Ureter (tissue), 1 donor: ENCODE results near the gene PSMD3. TPM values are rescaled to one million over a fixed set of nuclear protein-coding genes. Genes with fewer than 3 reads are reported as not detected.
"Not testable (repeated sequence)": the region's sequence is repeated elsewhere in the genome, so short reads cannot be mapped to it uniquely, and the experiment has no call there.

Experiments used
- DNase-seq: peaks from one replicate; pipeline ENCODE4 v3.0.0-alpha.2; 2020; ENCODE audit warnings: low spot score
- total RNA-seq: library from RNA; stranded (reverse); gene quantifications from one replicate; pipeline ENCODE4 v1.2.4, GENCODE V29; 2023
- donor health status: DM: yes; HTN: yes; CAD: no.

Gene PSMD3
- total RNA-seq, 1 donor from 2014 or later: 99.3 TPM

DNA sequence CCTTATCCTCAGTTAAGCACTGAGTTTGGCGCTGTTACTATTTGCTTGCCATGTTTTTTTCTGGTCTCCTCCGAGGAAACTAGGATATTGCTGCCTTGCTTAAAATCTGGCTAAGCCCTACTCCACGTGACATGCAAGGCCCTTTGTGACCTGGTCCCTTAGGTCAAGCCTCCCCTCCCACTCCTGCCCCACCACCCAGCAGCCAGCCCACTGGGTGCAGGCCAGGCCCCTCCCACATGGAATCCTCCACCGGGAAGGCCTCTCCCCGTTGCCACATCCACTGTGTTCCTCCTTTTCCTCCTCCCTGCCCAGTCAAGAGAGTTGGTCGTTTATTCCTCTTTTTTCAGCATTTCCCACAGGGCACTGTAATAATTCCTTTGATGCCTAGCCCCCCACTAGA lies 16.2 kb downstream of the PSMD3 start:
- DNase-seq: no peak

DNA sequence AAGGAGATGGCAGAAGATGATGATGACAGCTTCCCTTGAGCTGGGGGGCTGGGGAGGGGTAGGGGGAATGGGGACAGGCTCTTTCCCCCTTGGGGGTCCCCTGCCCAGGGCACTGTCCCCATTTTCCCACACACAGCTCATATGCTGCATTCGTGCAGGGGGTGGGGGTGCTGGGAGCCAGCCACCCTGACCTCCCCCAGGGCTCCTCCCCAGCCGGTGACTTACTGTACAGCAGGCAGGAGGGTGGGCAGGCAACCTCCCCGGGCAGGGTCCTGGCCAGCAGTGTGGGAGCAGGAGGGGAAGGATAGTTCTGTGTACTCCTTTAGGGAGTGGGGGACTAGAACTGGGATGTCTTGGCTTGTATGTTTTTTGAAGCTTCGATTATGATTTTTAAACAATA lies 16.9 kb downstream of the PSMD3 start:
- no peak for DNase-seq

DNA sequence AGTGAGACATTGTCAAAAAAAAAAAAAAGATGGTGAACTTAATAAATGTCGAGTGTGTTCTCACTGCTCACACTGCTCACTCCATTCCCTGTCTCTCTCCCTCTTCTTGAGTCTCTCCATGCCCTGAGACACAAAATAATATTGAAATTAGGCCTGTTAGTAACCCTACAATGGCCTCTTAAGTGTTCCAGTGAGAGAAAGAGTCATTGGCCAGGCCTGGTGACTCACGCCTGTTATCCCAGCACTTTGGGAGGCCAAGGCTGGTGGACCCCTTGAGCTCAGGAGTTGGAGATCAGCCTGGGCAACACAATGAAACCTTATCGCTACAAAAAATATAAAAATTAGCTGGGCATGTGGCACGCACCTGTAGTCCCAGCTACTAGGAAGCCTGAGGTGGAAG lies 18.5 kb downstream of the PSMD3 start:
- no peak for DNase-seq

DNA sequence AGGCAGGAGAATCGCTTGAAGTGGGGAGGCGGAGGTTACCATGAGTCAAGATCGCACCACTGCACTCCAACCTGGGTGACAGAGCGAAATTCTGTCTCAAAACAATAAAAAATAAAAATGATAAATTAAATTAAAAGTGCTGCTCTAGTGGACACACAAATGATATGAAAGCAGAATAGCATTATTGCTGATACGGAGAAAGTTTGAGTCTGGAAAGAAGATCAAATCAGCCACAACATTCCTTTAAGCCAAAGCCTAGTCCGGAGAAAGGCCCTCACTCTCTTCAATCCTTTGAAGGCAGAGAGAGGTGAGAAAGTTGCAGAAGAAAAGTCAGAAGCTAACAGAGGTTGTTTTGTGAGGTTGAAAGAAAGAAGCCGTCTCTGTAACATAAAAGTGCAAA lies 19.6 kb downstream of the PSMD3 start:
- no peak for DNase-seq

DNA sequence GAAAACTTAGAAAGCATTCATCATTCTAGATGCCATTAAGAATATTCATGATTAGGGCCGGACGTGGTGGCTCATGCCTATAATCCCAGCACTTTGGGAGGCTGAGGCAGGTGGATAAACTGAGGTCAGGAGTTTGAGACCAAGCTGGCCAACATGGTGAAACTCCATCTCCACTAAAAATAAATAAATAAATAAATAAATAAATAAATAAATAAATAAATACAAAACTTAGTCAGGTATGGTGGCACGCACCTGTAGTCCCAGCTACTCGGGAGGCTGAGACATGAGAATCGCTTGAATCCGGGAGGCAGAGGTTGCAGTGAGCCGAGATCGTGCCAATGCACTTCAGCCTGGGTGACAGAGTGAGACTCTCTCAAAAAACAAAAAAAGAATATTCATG lies 20.7 kb downstream of the PSMD3 start:
- DNase-seq: not testable (repeated sequence)

DNA sequence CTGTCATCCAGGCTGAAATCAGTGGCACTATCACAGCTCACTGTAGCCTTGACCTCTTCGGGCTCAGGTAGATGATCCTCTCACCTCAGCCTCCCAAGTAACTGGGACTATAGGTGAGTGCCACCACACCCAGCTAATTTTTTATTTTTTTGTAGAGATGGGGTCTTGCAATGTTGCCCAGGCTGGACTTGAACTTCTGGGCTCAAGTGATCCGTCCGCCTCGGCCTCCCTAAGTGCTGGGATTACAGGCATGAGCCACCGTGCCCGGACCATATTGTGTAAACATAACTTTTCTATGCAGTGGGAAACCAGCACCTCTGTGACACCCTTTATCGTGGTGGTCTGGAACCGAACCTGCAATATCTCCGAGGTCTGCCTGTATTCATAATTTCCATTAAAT lies 23.5 kb downstream of the PSMD3 start:
- no peak for DNase-seq

DNA sequence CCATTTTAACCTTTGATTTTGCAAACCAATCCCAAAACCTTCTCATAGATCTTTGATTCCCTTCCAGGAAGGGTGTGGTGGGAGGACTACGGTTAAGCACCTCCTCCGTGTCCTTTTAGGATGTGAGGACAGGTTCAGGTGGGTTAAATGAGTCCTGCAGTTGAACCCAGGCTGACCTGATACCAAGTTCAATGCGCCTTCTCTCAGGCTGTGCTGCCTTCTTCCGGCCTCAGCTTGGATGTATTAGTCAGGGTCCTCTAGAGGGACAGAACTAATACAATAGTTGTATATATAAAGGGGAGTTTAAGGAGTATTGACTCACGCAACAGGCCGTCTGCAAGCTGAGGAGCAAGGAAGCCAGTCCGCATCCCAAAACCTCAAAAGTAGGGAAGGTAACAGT lies 24.1 kb downstream of the PSMD3 start:
- no peak for DNase-seq

DNA sequence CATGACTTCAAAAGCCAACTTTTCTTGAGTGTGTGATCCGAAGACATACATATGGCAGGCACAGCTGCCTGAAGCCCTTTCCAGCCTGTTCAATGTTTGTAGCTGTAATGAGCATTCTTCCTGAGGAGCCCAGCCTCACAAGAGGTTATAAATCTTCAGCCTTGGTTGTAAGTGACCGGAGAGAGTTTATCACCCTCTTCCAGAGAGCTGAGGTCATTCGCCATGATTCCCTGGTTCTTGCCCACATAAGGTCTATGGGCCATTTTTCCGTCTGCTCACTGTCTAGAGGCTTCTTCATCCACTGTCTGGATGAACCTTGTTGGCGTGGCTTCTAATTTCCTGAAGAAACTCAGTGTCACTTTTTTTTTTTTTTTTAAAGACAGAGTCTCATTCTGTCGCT lies 24.9 kb downstream of the PSMD3 start:
- DNase-seq: no peak

DNA sequence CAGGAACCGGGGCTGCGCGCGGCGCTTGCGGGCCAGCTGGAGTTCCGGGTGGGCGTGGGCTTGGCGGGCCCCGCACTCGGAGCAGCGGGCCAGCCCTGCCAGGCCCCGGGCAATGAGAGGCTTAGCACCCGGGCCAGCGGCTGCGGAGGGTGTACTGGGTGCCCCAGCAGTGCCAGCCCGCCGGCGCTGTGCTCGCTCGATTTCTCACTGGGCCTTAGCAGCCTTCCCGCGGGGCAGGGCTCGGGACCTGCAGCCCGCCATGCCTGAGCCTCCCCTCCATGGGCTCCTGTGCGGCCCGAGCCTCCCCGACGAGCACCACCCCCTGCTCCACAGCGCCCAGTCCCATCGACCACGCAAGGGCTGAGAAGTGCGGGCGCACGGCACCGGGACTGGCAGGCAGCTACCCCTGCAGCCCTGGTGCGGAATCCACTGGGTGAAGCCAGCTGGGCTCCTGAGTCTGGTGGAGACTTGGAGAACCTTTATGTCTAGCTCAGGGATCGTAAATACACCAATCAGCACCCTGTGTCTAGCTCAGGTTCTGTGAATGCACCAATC lies 30.4 kb downstream of the PSMD3 start:
- DNase-seq: not testable (repeated sequence)

DNA sequence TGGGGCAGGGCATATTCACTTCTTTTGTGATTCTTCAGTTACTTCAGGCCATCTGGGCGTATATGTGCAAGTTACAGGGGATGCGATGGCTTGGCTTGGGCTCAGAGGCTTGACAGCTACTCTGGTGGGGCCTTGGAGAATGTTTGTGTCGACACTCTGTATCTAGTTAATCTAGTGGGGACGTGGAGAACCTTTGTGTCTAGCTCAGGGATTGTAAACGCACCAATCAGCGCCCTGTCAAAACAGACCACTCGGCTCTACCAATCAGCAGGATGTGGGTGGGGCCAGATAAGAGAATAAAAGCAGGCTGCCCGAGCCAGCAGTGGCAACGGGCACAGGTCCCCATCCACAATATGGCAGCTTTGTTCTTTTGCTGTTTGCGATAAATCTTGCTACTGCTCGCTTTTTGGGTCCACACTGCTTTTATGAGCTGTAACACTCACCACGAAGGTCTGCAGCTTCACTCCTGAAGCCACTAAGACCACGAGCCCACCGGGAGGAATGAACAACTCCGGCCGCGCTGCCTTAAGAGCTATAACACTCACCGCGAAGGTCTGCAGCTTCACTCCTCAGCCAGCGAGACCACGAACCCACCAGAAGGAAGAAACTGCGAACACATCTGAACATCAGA lies 31.5 kb downstream of the PSMD3 start:
- DNase-seq: not testable (repeated sequence)

DNA sequence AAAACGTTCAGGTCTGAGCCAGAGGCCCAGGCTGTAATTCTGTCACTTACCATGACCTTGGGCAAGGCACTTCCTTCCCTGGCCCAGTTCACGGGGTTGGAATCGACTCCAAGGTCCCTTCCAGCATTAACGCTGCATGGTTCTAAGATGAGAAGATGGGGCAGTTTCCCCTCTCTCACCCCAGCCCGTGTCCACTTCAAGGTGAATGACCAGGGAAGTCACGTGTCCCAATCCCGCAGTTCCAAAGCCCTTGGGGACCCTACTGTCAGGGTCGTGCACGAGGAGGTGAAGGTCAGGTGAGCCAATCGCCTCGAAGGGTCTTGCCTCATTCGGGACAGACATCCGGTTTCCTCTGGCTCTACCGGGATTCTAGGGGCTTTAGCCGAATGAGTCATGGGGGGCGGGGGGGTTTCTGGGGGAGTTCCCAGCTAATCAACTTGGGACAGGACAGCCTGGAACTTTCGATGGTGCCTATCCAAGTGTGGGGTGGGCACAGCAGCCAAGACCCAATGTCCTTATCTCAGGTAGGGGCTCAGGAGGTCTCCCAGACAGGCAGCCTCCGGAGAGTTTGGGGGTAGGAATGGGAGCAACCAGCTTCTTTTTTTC lies 33.9 kb downstream of the PSMD3 start:
- no peak for DNase-seq

DNA sequence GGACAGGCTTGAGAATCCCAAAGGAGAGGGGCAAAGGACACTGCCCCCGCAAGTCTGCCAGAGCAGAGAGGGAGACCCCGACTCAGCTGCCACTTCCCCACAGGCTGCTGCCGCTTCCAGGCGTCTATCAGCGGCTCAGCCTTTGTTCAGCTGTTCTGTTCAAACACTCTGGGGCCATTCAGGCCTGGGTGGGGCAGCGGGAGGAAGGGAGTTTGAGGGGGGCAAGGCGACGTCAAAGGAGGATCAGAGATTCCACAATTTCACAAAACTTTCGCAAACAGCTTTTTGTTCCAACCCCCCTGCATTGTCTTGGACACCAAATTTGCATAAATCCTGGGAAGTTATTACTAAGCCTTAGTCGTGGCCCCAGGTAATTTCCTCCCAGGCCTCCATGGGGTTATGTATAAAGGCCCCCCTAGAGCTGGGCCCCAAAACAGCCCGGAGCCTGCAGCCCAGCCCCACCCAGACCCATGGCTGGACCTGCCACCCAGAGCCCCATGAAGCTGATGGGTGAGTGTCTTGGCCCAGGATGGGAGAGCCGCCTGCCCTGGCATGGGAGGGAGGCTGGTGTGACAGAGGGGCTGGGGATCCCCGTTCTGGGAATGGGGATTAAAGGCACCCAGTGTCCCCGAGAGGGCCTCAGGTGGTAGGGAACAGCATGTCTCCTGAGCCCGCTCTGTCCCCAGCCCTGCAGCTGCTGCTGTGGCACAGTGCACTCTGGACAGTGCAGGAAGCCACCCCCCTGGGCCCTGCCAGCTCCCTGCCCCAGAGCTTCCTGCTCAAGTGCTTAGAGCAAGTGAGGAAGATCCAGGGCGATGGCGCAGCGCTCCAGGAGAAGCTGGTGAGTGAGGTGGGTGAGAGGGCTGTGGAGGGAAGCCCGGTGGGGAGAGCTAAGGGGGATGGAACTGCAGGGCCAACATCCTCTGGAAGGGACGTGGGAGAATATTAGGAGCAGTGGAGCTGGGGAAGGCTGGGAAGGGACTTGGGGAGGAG lies 34.7 kb downstream of the PSMD3 start, which contains the start of gene CSF3:
Gene CSF3 (plus strand): TSS at position 436 of the 993 bp plus-strand sequence. CDS start 35 bp downstream, at position 471.
- no peak for DNase-seq

DNA sequence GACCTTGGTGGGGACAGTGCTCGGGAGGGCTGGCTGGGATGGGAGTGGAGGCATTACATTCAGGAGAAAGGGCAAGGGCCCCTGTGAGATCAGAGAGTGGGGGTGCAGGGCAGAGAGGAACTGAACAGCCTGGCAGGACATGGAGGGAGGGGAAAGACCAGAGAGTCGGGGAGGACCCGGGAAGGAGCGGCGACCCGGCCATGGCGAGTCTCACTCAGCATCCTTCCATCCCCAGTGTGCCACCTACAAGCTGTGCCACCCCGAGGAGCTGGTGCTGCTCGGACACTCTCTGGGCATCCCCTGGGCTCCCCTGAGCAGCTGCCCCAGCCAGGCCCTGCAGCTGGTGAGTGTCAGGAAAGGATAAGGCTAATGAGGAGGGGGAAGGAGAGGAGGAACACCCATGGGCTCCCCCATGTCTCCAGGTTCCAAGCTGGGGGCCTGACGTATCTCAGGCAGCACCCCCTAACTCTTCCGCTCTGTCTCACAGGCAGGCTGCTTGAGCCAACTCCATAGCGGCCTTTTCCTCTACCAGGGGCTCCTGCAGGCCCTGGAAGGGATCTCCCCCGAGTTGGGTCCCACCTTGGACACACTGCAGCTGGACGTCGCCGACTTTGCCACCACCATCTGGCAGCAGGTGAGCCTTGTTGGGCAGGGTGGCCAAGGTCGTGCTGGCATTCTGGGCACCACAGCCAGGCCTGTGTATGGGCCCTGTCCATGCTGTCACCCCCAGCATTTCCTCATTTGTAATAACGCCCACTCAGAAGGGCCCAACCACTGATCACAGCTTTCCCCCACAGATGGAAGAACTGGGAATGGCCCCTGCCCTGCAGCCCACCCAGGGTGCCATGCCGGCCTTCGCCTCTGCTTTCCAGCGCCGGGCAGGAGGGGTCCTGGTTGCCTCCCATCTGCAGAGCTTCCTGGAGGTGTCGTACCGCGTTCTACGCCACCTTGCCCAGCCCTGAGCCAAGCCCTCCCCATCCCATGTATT lies 35.7 kb downstream of the PSMD3 start:
- no peak for DNase-seq

DNA sequence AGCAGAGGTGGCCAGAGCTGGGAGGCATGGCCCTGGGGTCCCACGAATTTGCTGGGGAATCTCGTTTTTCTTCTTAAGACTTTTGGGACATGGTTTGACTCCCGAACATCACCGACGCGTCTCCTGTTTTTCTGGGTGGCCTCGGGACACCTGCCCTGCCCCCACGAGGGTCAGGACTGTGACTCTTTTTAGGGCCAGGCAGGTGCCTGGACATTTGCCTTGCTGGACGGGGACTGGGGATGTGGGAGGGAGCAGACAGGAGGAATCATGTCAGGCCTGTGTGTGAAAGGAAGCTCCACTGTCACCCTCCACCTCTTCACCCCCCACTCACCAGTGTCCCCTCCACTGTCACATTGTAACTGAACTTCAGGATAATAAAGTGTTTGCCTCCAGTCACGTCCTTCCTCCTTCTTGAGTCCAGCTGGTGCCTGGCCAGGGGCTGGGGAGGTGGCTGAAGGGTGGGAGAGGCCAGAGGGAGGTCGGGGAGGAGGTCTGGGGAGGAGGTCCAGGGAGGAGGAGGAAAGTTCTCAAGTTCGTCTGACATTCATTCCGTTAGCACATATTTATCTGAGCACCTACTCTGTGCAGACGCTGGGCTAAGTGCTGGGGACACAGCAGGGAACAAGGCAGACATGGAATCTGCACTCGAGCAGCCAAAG lies 36.9 kb downstream of the PSMD3 start:
- no peak for DNase-seq

DNA sequence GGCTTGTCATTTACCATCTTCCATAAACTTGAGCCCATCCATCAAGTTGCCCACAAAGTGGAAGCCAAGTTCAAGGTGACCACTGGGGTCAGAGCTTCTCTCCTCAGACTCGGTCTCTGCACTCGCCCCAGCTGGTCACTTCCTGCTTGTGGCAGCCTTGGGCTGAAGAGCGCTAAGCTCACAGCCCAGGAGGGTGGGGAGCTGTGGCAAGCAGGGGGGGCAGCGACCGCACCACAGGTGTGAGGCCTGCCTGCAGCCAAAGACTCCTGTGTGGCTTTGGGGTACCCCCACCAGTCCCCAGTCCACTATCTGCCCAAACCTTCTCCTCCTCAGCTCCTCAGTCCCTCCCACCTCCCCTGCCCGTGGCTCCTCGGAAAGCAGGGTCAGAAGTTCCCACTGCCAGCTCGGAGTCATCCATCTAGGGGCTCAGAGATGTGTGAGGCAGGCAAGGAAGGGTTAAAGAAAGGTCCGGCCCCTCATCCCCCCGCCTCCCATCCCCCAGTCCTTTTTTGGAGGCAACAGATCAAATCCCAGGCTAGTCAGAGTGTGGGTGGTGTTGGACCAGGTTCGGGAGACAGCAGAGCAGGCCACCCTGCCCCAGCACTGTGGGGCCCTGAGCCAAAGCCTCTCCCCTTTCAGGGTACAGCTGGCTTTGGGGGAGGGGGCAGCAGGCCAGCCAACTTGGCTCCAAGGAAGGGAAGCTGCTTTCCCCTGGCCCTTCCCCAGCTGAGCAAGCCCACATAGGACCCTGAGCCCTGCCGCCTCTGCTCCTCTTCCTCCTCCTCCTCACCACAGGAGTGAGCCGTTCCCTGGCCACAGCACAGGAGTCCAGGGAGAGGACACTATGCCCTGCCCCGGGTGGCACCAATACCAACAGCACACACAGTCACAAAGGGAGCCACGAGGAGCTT lies 37.9 kb downstream of the PSMD3 start:
- DNase-seq: no peak

DNA sequence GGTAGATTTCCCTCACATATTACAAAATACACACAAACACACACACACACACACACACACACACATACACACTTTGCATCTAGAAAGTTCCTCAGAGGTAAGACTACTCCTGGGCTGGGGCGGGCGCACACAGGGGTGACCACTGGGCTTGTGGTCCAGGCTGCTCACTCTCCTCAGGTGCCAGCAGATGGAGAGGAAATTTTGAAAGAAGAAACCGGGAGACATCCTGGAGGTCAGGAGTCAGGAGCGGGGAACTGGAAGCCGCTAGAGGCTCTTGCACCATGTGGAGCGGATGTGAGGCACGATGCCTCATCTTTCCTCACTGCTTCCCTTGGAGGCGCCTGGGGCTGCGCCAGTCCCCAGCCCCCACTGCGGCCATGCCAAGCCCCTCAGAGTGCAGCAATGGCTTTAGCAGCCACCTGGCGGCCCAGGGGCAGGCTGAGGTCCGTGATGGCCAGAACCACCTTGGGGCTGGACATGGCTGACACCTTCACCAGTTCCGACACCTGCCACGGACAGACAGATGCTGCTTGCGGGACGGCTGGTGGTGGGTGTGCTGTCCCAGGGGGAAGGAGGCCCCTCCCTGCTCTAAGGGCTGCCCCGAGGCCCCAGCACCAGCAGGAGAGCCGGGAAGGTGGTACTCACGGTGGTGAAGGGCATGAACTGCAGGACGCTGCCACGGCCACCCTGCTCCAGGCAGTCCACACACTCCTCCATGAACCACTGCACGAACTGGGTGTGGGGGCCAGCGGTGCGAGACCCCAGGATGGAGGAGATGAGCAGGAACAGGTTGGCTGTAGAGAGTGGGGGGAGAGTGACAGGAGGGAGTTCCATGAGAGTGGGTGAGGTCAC lies 38.8 kb downstream of the PSMD3 start:
- DNase-seq: no peak

DNA sequence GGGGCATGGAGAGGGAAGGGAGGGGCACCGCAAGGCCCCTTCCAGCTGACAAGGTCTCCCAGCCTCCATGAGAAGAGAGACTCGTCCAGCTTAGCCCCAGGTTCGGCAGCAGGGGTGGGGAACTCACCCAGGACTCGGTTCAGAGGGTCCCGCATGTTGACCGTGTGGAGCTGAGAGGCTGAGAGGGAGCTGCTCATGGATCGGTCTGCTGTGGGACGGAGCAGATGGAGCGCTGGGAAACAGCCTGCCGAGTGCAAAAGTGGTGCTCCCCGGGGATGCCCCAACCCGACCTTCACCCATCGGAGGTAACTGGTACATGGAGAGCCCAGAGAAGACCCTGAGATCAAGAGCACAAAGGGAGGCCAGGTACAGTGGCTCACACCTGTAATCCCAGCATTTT lies 39.5 kb downstream of the PSMD3 start:
- no peak for DNase-seq

DNA sequence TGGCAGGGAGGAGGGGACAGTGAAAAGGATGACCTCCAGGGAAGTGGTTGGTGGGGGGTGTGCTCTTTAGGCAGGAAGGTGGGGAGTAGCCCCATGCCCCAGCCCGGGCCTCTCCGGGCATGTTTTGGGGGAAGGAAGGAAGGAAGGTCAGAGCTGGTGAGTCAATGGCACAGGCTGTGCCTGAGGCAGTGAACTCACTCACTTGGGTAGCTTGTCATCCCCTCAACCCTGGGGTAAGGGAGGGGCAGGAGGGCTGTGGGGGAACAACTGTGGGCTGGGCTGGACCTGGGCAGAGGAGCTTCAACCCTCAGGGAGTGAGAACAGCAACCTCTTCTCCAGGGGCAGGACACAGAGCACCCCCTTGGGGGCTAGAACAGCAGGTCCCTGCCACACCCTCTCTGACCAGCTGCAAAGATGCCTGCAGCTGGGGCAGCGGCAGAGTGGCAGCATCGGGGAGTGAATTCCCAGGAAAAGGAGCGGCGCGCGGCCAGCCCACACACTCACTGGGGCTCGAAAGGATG lies 40.9 kb downstream of the PSMD3 start:
- no peak for DNase-seq
